Neural cell (in vitro differentiated cells): ENCODE results near the gene SNRNP70. TPM values are rescaled to one million over a fixed set of nuclear protein-coding genes. Genes with fewer than 3 reads are reported as not detected.
A peak's percentile ranks its signal among the peaks of the same experiment; 100 is the strongest.

Source experiments
- H2AFZ ChIP-seq: fragments of 200-600, 300-800 bp; sonication (generic), shearing (Covaris generic); 2 replicates; pipeline ENCODE4 v1.6.0; 2014; ENCODE audit warnings: low read depth, mild to moderate bottlenecking, antibody characterized with exemption, low read length, moderate library complexity
- H3F3A ChIP-seq: fragments of 200-600 bp; shearing (Covaris generic); 2 replicates; pipeline ENCODE4 v1.6.1; 2016; ENCODE audit warnings: mild to moderate bottlenecking, moderate library complexity, mixed read lengths, antibody characterized with exemption, low read length; ENCODE audit not compliant: insufficient read depth, poor library complexity, severe bottlenecking
- H3K27ac ChIP-seq: fragments of 200-600, 300-800 bp; sonication (generic), shearing (Covaris generic); 2 replicates; pipeline ENCODE4 v1.5.1; 2014; ENCODE audit warnings: mild to moderate bottlenecking, low read length, moderate library complexity
- H3K27me3 ChIP-seq: fragments of 300-800, 200-600 bp; sonication (generic), shearing (Covaris generic); 2 replicates; pipeline ENCODE4 v1.6.0; 2014; ENCODE audit warnings: mild to moderate bottlenecking, low read depth, low read length, moderate library complexity; ENCODE audit not compliant: insufficient read depth
- H3K36me3 ChIP-seq: fragments of 300-800, 200-600 bp; sonication (generic), shearing (Covaris generic); 2 replicates; pipeline ENCODE4 v1.5.1; 2014; ENCODE audit warnings: mild to moderate bottlenecking, antibody characterized with exemption, low read length, moderate library complexity; ENCODE audit not compliant: insufficient read depth
- H3K4me2 ChIP-seq: fragments of 300-800, 200-600 bp; sonication (generic), shearing (Covaris generic); 2 replicates; pipeline ENCODE4 v1.6.0; 2014; ENCODE audit warnings: mild to moderate bottlenecking, low read length
- H3K4me3 ChIP-seq: fragments of 300-800, 200-600 bp; sonication (generic), shearing (Covaris generic); 2 replicates; pipeline ENCODE4 v1.5.1; 2014; ENCODE audit warnings: mild to moderate bottlenecking, low read length, moderate library complexity
- H3K79me2 ChIP-seq: fragments of 200-600 bp; shearing (Covaris generic); replicated peaks from 2 replicates; pipeline ENCODE4 v1.6.0; 2014; ENCODE audit warnings: mild to moderate bottlenecking, low read length, moderate library complexity; ENCODE audit not compliant: insufficient read depth
- H3K9ac ChIP-seq: fragments of 300-800, 200-600 bp; sonication (generic), shearing (Covaris generic); 2 replicates; pipeline ENCODE4 v1.6.1; 2016; ENCODE audit warnings: mild to moderate bottlenecking, low read length, mixed read lengths
- H3K9me2 ChIP-seq: fragments of 200-600 bp; shearing (Covaris generic); 2 replicates; pipeline ENCODE4 v1.6.1; 2016; ENCODE audit warnings: mild to moderate bottlenecking, low read length, mixed read lengths; ENCODE audit not compliant: insufficient read depth
- H3K9me3 ChIP-seq: fragments of 200-600, 300-800 bp; sonication (generic), shearing (Covaris generic); 2 replicates; pipeline ENCODE4 v1.6.1; 2016; ENCODE audit warnings: mild to moderate bottlenecking, mixed run types, low read length, moderate library complexity, mixed read lengths
- H4K20me1 ChIP-seq: fragments of 200-600 bp; shearing (Covaris generic); 2 replicates; pipeline ENCODE4 v1.6.1; 2016; ENCODE audit warnings: mild to moderate bottlenecking, mixed run types; ENCODE audit not compliant: insufficient read depth
- EP300 ChIP-seq: fragments of 450-650 bp; conservative IDR thresholded peaks from 2 replicates; pipeline ENCODE4 v1.6.1; 2014; ENCODE audit warnings: antibody characterized with exemption, mild to moderate bottlenecking, moderate library complexity; ENCODE audit not compliant: poor library complexity, severe bottlenecking
- EZH2 ChIP-seq: fragments of 200-600, 300-800 bp; shearing (Covaris generic), sonication (generic); IDR thresholded peaks from 2 replicates; pipeline ENCODE4 v1.6.1; 2014; ENCODE audit warnings: antibody characterized with exemption, low read length, borderline replicate concordance, mild to moderate bottlenecking; ENCODE audit not compliant: insufficient read depth, poor library complexity, severe bottlenecking
- MXI1 ChIP-seq: fragments of 450-650 bp; conservative IDR thresholded peaks from 2 replicates; pipeline ENCODE4 v1.6.1; 2014; ENCODE audit warnings: antibody characterized with exemption, mild to moderate bottlenecking; ENCODE audit not compliant: poor library complexity, severe bottlenecking
- POLR2AphosphoS5 ChIP-seq: IDR thresholded peaks from 2 replicates; pipeline ENCODE4 v1.6.1; 2012
- RAD21 ChIP-seq: fragments of 450-650 bp; conservative IDR thresholded peaks from 2 replicates; pipeline ENCODE4 v1.6.1; 2014; ENCODE audit warnings: antibody characterized with exemption, mild to moderate bottlenecking, moderate library complexity
- REST ChIP-seq: IDR thresholded peaks from 2 replicates; pipeline ENCODE4 v1.6.1; 2012; ENCODE audit warnings: borderline replicate concordance
- SMC3 ChIP-seq: fragments of 450-650 bp; conservative IDR thresholded peaks from 2 replicates; pipeline ENCODE4 v1.6.1; 2014; ENCODE audit warnings: antibody characterized with exemption, mild to moderate bottlenecking, moderate library complexity; ENCODE audit not compliant: poor library complexity
- TAF1 ChIP-seq: IDR thresholded peaks from 2 replicates; pipeline ENCODE4 v1.6.1; 2012; ENCODE audit warnings: low read depth
- polyA plus RNA-seq: library from polyadenylated mRNA; depleted of rRNA; stranded (reverse); fragments of >200 nt; gene quantifications from 2 replicates; pipeline ENCODE4 v1.2.3, GENCODE V29; 2014
- TF ChIP-seq, protein P1 (sequence below): fragments of 450-650 bp; IDR thresholded peaks from 2 replicates; pipeline ENCODE4 v1.5.1; 2014; ENCODE audit warnings: antibody characterized with exemption, mild to moderate bottlenecking, moderate library complexity; ENCODE audit not compliant: poor library complexity, severe bottlenecking

The SNRNP70 gene
- polyA plus RNA-seq, 1 donor from 2014 or later = 721 TPM

DNA sequence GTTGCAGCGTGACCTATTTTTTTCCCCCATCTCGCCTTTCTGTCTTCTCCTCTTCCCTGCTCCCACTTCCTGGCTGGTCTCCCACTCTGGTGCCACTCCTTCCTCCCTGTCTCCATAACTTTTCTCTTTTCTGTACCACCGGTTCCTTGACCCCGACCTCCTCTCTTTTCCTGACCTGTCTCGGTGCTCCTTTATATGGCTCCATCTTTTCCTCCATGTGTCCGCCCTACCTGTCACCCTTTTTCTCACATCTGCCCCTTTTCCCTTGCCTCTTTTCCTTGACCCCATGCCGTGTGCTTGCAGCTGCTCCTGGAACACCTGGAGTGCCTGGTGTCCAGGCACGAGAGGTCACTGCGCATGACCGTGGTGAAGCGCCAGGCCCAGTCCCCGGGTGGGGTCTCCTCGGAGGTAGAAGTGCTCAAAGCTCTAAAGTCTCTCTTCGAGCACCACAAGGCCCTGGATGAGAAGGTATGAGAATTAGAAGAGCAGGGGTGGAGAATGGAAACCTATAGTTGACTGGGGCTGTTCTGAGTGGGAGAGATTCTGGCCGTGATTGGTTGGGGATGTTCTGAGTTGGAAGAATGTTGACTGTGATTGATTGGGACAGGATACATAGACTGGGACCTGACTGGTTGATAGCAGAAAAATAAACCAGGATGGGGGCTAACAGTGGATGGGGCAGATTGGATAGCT lies 43.4 kb downstream of the SNRNP70 start:
- H2AFZ ChIP-seq = no peak overlapping the region
- no peaks in the 10 kb centered on the region for H3F3A ChIP-seq
- no peak for TF ChIP-seq REST
- TF ChIP-seq, protein P1, sequence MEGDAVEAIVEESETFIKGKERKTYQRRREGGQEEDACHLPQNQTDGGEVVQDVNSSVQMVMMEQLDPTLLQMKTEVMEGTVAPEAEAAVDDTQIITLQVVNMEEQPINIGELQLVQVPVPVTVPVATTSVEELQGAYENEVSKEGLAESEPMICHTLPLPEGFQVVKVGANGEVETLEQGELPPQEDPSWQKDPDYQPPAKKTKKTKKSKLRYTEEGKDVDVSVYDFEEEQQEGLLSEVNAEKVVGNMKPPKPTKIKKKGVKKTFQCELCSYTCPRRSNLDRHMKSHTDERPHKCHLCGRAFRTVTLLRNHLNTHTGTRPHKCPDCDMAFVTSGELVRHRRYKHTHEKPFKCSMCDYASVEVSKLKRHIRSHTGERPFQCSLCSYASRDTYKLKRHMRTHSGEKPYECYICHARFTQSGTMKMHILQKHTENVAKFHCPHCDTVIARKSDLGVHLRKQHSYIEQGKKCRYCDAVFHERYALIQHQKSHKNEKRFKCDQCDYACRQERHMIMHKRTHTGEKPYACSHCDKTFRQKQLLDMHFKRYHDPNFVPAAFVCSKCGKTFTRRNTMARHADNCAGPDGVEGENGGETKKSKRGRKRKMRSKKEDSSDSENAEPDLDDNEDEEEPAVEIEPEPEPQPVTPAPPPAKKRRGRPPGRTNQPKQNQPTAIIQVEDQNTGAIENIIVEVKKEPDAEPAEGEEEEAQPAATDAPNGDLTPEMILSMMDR = no peak
- TF ChIP-seq EP300 = no peak
- no peak for TF ChIP-seq POLR2AphosphoS5
- no peak for TF ChIP-seq SMC3
- no peak for TF ChIP-seq TAF1
- TF ChIP-seq MXI1 = no peak
- TF ChIP-seq RAD21 = no peak
- no peak for TF ChIP-seq EZH2
- no peak overlapping the region for H3K4me2 ChIP-seq
- no peaks in the 10 kb centered on the region for H3K9me2 ChIP-seq
- H3K9ac ChIP-seq = no peak overlapping the region
- H4K20me1 ChIP-seq = no peaks in the 10 kb centered on the region
- H3K27ac ChIP-seq = no peak overlapping the region
- peak overlapping the region; percentile 62 for H3K4me3 ChIP-seq
- no peaks in the 10 kb centered on the region for H3K79me2 ChIP-seq
- H3K36me3 ChIP-seq = peaks cover under 1% of the 10 kb centered on the region
- H3K27me3 ChIP-seq = no peaks in the 10 kb centered on the region
- H3K9me3 ChIP-seq = no peaks in the 10 kb centered on the region

GRCh38 chr19:49129238-49129583 lies 44.0 kb downstream of the SNRNP70 start:
- Histone ChIP-seq H4K20me1 (no peaks in the 10 kb centered on the region), H3K4me3 (no peak overlapping the region), H2AFZ (no peak overlapping the region), H3K27ac (no peak overlapping the region), H3K9ac (no peak overlapping the region), H3K79me2 (no peaks in the 10 kb centered on the region), H3K4me2 (no peak overlapping the region), H3K27me3 (no peaks in the 10 kb centered on the region), H3F3A (no peaks in the 10 kb centered on the region), H3K36me3 (peaks cover 6% of the 10 kb centered on the region), H3K9me3 (no peaks in the 10 kb centered on the region), H3K9me2 (no peaks in the 10 kb centered on the region)
- TF ChIP-seq REST (no peak), RAD21 (no peak), EP300 (no peak), EZH2 (no peak), MXI1 (no peak), POLR2AphosphoS5 (no peak), TAF1 (no peak), SMC3 (no peak)
- TF ChIP-seq, protein P1 = no peak
